Measurements from ENCODE around the gene STPG3.

The STPG3 gene

GRCh38 chr9:137264067-137264466 lies 13.0 kb downstream of the STPG3 start:
- POLR2A ChIA-PET (ENCODE audit: low non-redundant PET): no interaction called here
- TF ChIP-seq CTCF (conservative IDR thresholded peaks at IDR 0.05; ENCODE audit: low read depth): no peak
- DNase-seq (ENCODE audit: low spot score): no peak
- peak overlapping the region; percentile 94 for H3K27ac ChIP-seq
- CTCF ChIA-PET: interaction anchor here (3.3 kb wide), 1 partner anchor 27 kb away, joined by 12 read pairs; no protein-coding TSS in a partner anchor

- ChIA-PET CTCF (interaction anchor here (1.3 kb wide), 1 partner anchor 9 kb away, joined by 4 read pairs; no protein-coding TSS in a partner anchor), POLR2A (ENCODE audit: low non-redundant PET) (no interaction called here)
- no peak for TF ChIP-seq CTCF (conservative IDR thresholded peaks at IDR 0.05; ENCODE audit: low read depth)
- peak overlapping the region; percentile 94 for H3K27ac ChIP-seq
- no peak for DNase-seq (ENCODE audit: low spot score)
Observed at GRCh38 chr9:137265496-137266161, 14.5 kb downstream of the STPG3 start.

GRCh38 chr9:137266162-137266527 lies 15.1 kb downstream of the STPG3 start:
- TF ChIP-seq CTCF (conservative IDR thresholded peaks at IDR 0.05; ENCODE audit: low read depth): no peak
- CTCF ChIA-PET: interaction anchor here (1.3 kb wide), 1 partner anchor 10 kb away, joined by 4 read pairs; no protein-coding TSS in a partner anchor
- DNase-seq (ENCODE audit: low spot score): no peak
- POLR2A ChIA-PET (ENCODE audit: low non-redundant PET): no interaction called here
- peak overlapping the region; percentile 94 for H3K27ac ChIP-seq

GRCh38 chr9:137266585-137267453 lies 15.7 kb downstream of the STPG3 start:
- POLR2A ChIA-PET (ENCODE audit: low non-redundant PET): interaction anchor here (0.6 kb wide), 1 partner anchor 12 kb away, joined by 3 read pairs; no protein-coding TSS in a partner anchor
- no peak for DNase-seq (ENCODE audit: low spot score)
- TF ChIP-seq CTCF (conservative IDR thresholded peaks at IDR 0.05; ENCODE audit: low read depth): no peak
- CTCF ChIA-PET: interaction anchor here (1.3 kb wide), 1 partner anchor 10 kb away, joined by 4 read pairs; no protein-coding TSS in a partner anchor
- peak overlapping the region; percentile 94 for H3K27ac ChIP-seq

- ChIA-PET CTCF (no interaction called here), POLR2A (ENCODE audit: low non-redundant PET) (interaction anchor here (0.6 kb wide), 1 partner anchor 178 kb away, joined by 4 read pairs; no protein-coding TSS in a partner anchor)
- no peak for TF ChIP-seq CTCF (conservative IDR thresholded peaks at IDR 0.05; ENCODE audit: low read depth)
- DNase-seq (ENCODE audit: low spot score): no peak
- H3K27ac ChIP-seq: peak overlapping the region; percentile 94
Observed at GRCh38 chr9:137267933-137268355, 16.9 kb downstream of the STPG3 start.

- no peak for TF ChIP-seq CTCF (conservative IDR thresholded peaks at IDR 0.05; ENCODE audit: low read depth)
- CTCF ChIA-PET: interaction anchor here (1.1 kb wide), 1 partner anchor 34 kb away, joined by 3 read pairs; no protein-coding TSS in a partner anchor
- POLR2A ChIA-PET (ENCODE audit: low non-redundant PET): interaction anchor here (0.6 kb wide), 1 partner anchor 178 kb away, joined by 4 read pairs; no protein-coding TSS in a partner anchor
- no peak for DNase-seq (ENCODE audit: low spot score)
- H3K27ac ChIP-seq: peak overlapping the region; percentile 94
Observed at GRCh38 chr9:137268538-137269201, 17.6 kb downstream of the STPG3 start.
